ENCODE data around the gene SUPT7L. TPM values are rescaled to one million over a fixed set of nuclear protein-coding genes. Genes with fewer than 3 reads are reported as not detected.

SUPT7L gene
- total RNA-seq, 1 donor from 2014 or later = 6.1 TPM

DNA sequence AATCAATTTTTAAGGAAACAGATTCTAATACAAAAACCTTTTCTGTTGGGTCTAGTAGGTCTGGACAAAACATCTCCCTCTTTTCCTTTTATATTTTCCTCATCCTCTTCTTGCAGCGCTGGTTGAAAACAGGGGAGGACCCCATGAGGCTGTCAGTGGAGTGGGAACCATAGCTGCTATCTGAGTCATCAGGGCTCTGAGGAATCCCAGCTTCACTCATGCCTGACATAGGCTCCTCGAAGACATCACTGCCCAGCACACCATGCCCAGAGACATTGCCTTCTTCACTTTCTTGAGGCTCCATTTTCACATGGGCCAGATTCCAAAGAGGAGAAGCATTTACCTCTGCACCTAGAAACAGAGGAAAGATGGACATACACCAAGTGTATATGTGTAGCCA is 10.0 kb downstream of the SUPT7L start:
- DNase-seq (ENCODE audit: low spot score in 2 of 2) = no peak
- H3K36me3 ChIP-seq = peaks cover 62 to 95% of the 10 kb centered on the region in 2 donors
- intact Hi-C loops (cut with DNase I) = no loop called here
- no peaks in the 10 kb centered on the region for H3K4me1 ChIP-seq
- no peaks in the 10 kb centered on the region for H3K27me3 ChIP-seq
- H3K4me3 ChIP-seq = no peak overlapping the region
- no peak overlapping the region for H3K27ac ChIP-seq
- H3K9me3 ChIP-seq = no peaks in the 10 kb centered on the region
- TF ChIP-seq, protein P1, sequence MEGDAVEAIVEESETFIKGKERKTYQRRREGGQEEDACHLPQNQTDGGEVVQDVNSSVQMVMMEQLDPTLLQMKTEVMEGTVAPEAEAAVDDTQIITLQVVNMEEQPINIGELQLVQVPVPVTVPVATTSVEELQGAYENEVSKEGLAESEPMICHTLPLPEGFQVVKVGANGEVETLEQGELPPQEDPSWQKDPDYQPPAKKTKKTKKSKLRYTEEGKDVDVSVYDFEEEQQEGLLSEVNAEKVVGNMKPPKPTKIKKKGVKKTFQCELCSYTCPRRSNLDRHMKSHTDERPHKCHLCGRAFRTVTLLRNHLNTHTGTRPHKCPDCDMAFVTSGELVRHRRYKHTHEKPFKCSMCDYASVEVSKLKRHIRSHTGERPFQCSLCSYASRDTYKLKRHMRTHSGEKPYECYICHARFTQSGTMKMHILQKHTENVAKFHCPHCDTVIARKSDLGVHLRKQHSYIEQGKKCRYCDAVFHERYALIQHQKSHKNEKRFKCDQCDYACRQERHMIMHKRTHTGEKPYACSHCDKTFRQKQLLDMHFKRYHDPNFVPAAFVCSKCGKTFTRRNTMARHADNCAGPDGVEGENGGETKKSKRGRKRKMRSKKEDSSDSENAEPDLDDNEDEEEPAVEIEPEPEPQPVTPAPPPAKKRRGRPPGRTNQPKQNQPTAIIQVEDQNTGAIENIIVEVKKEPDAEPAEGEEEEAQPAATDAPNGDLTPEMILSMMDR (IDR thresholded peaks at IDR 0.05) = no peak

DNA sequence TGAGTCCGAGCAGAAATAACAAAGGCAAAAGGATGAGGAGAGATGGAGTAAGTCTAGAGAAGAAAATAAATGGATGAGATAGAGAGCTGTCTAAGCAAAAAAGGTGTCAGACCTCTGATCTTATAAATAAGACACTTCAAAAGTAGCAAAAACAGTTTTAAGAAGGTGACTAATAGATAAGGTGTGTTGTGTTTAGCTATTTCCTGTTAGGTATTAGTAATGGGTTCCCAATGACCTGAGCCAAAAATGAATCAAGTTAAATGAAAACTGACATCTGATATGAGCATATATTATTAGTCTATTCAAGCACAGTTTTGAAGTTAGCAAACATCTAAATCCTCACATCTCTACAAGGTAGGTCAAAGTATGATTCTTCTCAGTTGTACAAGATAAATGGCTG is 10.6 kb downstream of the SUPT7L start:
- no peaks in the 10 kb centered on the region for H3K4me1 ChIP-seq
- H3K27ac ChIP-seq = no peak overlapping the region
- intact Hi-C loops (cut with DNase I) = no loop called here
- TF ChIP-seq, protein P1 (IDR thresholded peaks at IDR 0.05) = no peak
- no peak for DNase-seq (ENCODE audit: low spot score in 2 of 2)
- no peaks in the 10 kb centered on the region for H3K27me3 ChIP-seq
- H3K36me3 ChIP-seq = peaks cover 68 to 99% of the 10 kb centered on the region in 2 donors
- no peak overlapping the region for H3K4me3 ChIP-seq
- no peaks in the 10 kb centered on the region for H3K9me3 ChIP-seq

DNA sequence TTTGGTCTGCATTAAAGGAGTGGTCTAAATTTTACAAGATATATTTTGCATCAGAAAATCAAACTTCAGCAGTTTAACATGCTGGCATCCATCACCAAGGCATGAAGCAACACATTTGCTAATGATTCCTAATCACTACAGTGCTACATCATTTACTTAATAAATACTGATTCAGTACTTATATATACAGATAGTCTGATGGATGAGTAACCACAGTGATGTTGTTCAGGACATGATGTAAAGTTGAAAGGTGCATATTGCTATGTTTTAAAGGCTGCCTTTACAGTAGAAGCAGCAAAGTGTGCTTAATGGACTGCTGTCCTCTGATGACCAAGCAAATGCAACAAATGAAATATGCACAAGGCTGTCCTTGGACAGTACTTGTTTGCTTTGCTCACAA is 11.1 kb downstream of the SUPT7L start:
- DNase-seq (ENCODE audit: low spot score in 2 of 2) = no peak
- H3K27me3 ChIP-seq = no peaks in the 10 kb centered on the region
- H3K36me3 ChIP-seq = peaks cover 73 to 99% of the 10 kb centered on the region in 2 donors
- no peak overlapping the region for H3K4me3 ChIP-seq
- TF ChIP-seq, protein P1 (IDR thresholded peaks at IDR 0.05) = no peak
- intact Hi-C loops (cut with DNase I) = no loop called here
- no peak overlapping the region for H3K27ac ChIP-seq
- H3K9me3 ChIP-seq = no peaks in the 10 kb centered on the region
- H3K4me1 ChIP-seq = no peaks in the 10 kb centered on the region

DNA sequence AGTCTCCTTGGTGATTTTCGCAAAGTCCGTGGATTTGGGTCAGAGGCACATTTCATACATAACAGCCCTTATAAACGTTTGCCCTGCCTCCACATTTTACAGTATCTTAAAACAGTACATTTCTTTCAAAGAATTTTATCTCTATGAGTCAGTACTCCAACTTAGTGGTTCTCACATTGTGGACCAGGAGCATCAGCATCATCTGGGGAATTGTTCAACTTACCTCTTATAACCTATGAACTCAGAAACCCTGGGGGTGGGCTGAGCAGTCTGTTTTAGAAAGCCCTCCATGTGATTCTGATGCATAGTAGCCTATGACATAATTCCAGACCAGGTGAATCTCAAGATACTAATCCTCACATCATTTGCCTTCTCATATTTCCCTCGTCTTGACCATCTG is 12.4 kb downstream of the SUPT7L start:
- H3K27me3 ChIP-seq = no peaks in the 10 kb centered on the region
- TF ChIP-seq, protein P1 (IDR thresholded peaks at IDR 0.05) = no peak
- H3K4me3 ChIP-seq = no peak overlapping the region
- H3K27ac ChIP-seq = no peak overlapping the region
- no peaks in the 10 kb centered on the region for H3K4me1 ChIP-seq
- DNase-seq (ENCODE audit: low spot score in 2 of 2) = no peak
- peaks cover 62 to 99% of the 10 kb centered on the region in 2 donors for H3K36me3 ChIP-seq
- intact Hi-C loops (cut with DNase I) = no loop called here
- H3K9me3 ChIP-seq = no peaks in the 10 kb centered on the region

DNA sequence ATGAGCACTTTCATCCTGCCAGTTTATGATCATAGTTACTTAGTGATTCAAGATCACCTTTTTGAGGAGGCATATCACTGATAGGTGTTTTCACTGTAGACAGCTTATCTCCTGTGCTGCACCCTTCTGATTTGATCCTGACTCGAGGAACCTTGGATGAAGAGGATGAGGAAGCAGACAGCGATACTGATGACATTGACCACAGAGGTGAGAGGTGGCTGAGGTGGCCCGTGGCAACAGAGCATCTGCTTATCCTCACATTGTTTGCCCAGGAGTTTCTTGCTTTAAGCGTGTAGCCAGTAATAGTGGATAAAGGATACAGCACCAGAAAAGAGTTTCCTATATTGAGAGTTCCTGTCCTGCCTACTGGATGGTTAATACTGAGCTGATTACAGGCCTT is 15.7 kb downstream of the SUPT7L start:
- TF ChIP-seq, protein P1 (IDR thresholded peaks at IDR 0.05) = no peak
- intact Hi-C loops (cut with DNase I) = no loop called here
- H3K36me3 ChIP-seq = peaks cover 40 to 90% of the 10 kb centered on the region in 2 donors
- no peak for DNase-seq (ENCODE audit: low spot score in 2 of 2)
- H3K9me3 ChIP-seq = no peaks in the 10 kb centered on the region
- no peaks in the 10 kb centered on the region for H3K4me1 ChIP-seq
- no peaks in the 10 kb centered on the region for H3K27me3 ChIP-seq
- no peak overlapping the region for H3K4me3 ChIP-seq
- no peak overlapping the region for H3K27ac ChIP-seq

DNA sequence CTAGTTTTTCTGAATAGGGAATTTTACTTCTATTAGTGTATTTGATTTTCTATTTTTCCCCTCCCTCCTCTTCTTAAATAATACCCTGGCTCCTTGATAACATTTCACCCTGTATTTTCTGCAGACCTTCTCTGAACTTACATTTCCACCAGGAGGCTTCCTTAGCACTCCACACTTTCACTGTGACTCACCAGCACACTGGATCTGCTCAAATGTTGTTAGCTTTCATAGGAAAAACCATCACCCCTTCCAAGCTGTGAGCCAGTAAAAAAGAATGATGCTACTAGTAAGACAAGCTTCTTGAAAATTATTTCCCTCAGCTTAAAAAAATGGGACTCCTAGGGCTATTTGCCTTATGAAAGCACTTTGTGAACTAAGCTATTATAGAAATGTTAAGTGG is 16.1 kb downstream of the SUPT7L start:
- Histone ChIP-seq H3K9me3 (no peaks in the 10 kb centered on the region), H3K4me3 (no peak overlapping the region), H3K27ac (no peak overlapping the region), H3K36me3 (peaks cover 39 to 90% of the 10 kb centered on the region in 2 donors), H3K4me1 (no peaks in the 10 kb centered on the region), H3K27me3 (no peaks in the 10 kb centered on the region)
- intact Hi-C loops (cut with DNase I) = no loop called here
- DNase-seq (ENCODE audit: low spot score in 2 of 2) = no peak
- TF ChIP-seq, protein P1 (IDR thresholded peaks at IDR 0.05) = no peak
